Measurements from ENCODE around the gene MYO5A.

- no peak for TF ChIP-seq CTCF (conservative IDR thresholded peaks at IDR 0.05 in 1 of 2, IDR thresholded peaks at IDR 0.05 in 1 of 2; ENCODE audit: low read depth in 1 of 2, low read length in 2 of 2)
- TF ChIP-seq EZH2 (IDR thresholded peaks at IDR 0.05; ENCODE audit: low read length, missing control alignments): no peak
Observed at GRCh38 chr15:52290800-52291199, 237.9 kb downstream of the MYO5A start.

All from fibroblast of lung (primary cell).